ENCODE measurements around the gene LEMD1.

GRCh38 chr1:205377355-205377754 is 44.5 kb downstream of the LEMD1 start:
- no peak for TF ChIP-seq POLR2A (IDR thresholded peaks at IDR 0.05)
- TF ChIP-seq, protein P1, sequence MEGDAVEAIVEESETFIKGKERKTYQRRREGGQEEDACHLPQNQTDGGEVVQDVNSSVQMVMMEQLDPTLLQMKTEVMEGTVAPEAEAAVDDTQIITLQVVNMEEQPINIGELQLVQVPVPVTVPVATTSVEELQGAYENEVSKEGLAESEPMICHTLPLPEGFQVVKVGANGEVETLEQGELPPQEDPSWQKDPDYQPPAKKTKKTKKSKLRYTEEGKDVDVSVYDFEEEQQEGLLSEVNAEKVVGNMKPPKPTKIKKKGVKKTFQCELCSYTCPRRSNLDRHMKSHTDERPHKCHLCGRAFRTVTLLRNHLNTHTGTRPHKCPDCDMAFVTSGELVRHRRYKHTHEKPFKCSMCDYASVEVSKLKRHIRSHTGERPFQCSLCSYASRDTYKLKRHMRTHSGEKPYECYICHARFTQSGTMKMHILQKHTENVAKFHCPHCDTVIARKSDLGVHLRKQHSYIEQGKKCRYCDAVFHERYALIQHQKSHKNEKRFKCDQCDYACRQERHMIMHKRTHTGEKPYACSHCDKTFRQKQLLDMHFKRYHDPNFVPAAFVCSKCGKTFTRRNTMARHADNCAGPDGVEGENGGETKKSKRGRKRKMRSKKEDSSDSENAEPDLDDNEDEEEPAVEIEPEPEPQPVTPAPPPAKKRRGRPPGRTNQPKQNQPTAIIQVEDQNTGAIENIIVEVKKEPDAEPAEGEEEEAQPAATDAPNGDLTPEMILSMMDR (IDR thresholded peaks at IDR 0.05 in 8 of 11, conservative IDR thresholded peaks at IDR 0.05 in 3 of 11), result no peak

All from spleen (tissue), 7 donors.